ENCODE data around the gene CTDNEP1. TPM values are rescaled to one million over a fixed set of nuclear protein-coding genes. Genes with fewer than 3 reads are reported as not detected.

Gene CTDNEP1
- total RNA-seq, 1 experiment from 2014 or later, result 132 TPM

DNA sequence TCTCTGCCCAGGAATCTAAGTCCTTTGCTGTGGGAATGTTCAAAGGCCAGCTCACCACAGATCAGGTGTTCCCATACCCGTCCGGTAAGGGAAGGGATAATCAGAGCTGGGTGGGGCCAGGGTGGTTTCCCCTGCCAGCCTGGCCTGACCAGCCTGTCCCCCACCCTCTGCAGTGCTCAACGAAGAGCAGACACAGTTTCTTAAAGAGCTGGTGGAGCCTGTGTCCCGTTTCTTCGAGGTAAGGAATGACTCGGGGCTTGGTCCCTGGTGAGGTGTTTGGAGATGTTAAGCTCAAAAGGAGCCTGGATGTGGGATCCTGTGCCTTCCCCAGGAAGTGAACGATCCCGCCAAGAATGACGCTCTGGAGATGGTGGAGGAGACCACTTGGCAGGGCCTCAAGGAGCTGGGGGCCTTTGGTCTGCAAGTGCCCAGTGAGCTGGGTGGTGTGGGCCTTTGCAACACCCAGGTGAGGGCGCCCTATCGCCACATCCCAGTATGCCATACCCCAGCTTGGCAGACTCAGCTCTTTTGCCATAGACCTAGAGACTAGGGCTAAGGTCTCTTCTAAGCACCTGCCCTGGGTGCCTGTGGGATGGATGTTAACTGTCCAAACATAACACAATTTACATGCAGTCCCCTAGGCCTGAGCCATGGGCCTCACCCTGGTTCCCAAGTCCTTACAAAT is 30.8 kb downstream of the CTDNEP1 start:
- peak overlapping the region; percentile 73 to 78 for H3K4me3 ChIP-seq (ENCODE audit: low read depth in 2 of 2, low read length in 2 of 2)
- H3K27ac ChIP-seq (ENCODE audit: low read length), result peak overlapping the region; percentile 95
- BruUV-seq (replicated peaks), result no TSS peak
- ChIA-PET POLR2A (interaction anchor here (0.6 kb wide), 1 partner anchor 37 kb away, joined by 3 read pairs; no protein-coding TSS in a partner anchor), CTCF (interaction anchor here (0.5 to 1.2 kb wide), 4 partner anchors 16 to 175 kb away, joined by 3 to 4 read pairs (median 4); no protein-coding TSS in a partner anchor)
- in situ Hi-C loops (cut with HindIII; ENCODE audit: low pct_unique_long_range_greater_than_20kb, low sequenced_read_pairs) (no loop called here), intact Hi-C loops (cut with micrococcal nuclease; ENCODE audit: unreplicated experiment) (no loop called here)
- ATAC-seq (peak; percentile 47), DNase-seq (ENCODE audit: low read depth, low spot score) (no peak)
- peaks cover 5% of the 10 kb centered on the region; the same call in 1 of the 2 replicates for H3K36me3 ChIP-seq (ENCODE audit: control insufficient read depth, insufficient read depth, low read length)
- TF ChIP-seq REST (IDR thresholded peaks at IDR 0.05; ENCODE audit: insufficient read depth in 1 of 2, low read depth in 2 of 2, low read length in 1 of 2) (no peak), POLR2AphosphoS5 (IDR thresholded peaks at IDR 0.05; ENCODE audit: low read depth, low read length) (peak; percentile 79), TCF7L2 (IDR thresholded peaks at IDR 0.05; ENCODE audit: low read depth, low read length) (no peak; the same call in 1 of the 2 replicates), CTCF (IDR thresholded peaks at IDR 0.05) (peak; percentile 83; the same call in 1 of the 2 replicates)
- H3K4me1 ChIP-seq (ENCODE audit: control insufficient read depth, insufficient read depth, low read length), result peaks cover 65% of the 10 kb centered on the region
- H3K27me3 ChIP-seq (ENCODE audit: control insufficient read depth, insufficient read depth, low read length), result no peaks in the 10 kb centered on the region
- no peaks in the 10 kb centered on the region for H3K9me3 ChIP-seq (ENCODE audit: control insufficient read depth, insufficient read depth, low read depth, low read length)

DNA sequence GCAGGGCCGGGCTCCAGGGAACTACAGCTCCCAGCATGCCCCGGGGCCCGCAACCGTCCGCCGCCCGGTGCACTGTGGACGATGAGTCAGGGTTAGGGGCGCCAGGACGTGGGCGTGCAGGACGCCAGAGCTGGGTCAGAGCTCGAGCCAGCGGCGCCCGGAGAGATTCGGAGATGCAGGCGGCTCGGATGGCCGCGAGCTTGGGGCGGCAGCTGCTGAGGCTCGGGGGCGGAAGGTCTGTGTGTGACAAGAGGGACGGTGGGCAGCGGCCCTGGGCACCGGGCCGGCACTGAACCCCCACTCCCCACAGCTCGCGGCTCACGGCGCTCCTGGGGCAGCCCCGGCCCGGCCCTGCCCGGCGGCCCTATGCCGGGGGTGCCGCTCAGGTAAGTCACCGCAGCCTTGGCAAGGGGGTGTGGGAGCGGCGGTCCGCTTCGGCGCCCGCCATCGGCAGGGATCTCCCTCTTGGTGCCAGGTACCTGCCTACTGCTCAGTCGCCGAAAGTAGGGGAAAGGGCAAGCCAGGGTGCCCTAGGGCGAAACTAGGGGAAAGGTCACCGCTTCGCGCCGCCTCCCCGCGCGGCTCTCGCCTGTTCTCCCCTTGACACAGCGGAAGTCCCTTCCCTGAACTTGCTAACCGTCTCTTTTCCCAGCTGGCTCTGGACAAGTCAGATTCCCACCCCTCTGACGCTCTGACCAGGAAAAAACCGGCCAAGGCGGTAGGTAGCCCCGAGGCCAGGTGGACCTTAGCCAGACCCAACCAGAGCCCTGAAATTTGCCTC is 31.5 kb downstream of the CTDNEP1 start, which contains the start of the genes ACADVL and DLG4:
ACADVL (plus strand) TSS at position 127 of the 781 bp plus-strand sequence; CDS start at position 174, 47 bp downstream.
DLG4 (minus strand) TSS at position 25 of the 781 bp plus-strand sequence.
- Histone ChIP-seq H3K4me3 (ENCODE audit: low read depth in 2 of 2, low read length in 2 of 2) (peak within 1 kb of the TSS; percentile 73 to 78), H3K4me1 (ENCODE audit: control insufficient read depth, insufficient read depth, low read length) (peaks cover 57% of the 10 kb centered on the region), H3K9me3 (ENCODE audit: control insufficient read depth, insufficient read depth, low read depth, low read length) (no peaks in the 10 kb centered on the region), H3K36me3 (ENCODE audit: control insufficient read depth, insufficient read depth, low read length) (peaks cover 5% of the 10 kb centered on the region; the same call in 1 of the 2 replicates), H3K27ac (ENCODE audit: low read length) (peak within 1 kb of the TSS; percentile 95), H3K27me3 (ENCODE audit: control insufficient read depth, insufficient read depth, low read length) (no peaks in the 10 kb centered on the region)
- intact Hi-C loops (cut with micrococcal nuclease; ENCODE audit: unreplicated experiment), result no loop called here
- DNase-seq (ENCODE audit: low read depth, low spot score) (no peak), ATAC-seq (peak; percentile 73)
- CTCF ChIA-PET, result interaction anchor here (0.6 to 1.2 kb wide), 3 partner anchors 77 to 174 kb away, joined by 3 to 4 read pairs (median 4); no protein-coding TSS in a partner anchor
- peak; percentile 70; the same call in 1 of the 2 replicates for TF ChIP-seq SIN3A (IDR thresholded peaks at IDR 0.05; ENCODE audit: borderline replicate concordance, insufficient read depth, low read depth, low read length)
- TF ChIP-seq TCF7L2 (IDR thresholded peaks at IDR 0.05; ENCODE audit: low read depth, low read length), result no peak
- POLR2A ChIA-PET, result interaction anchor here (0.6 kb wide), 2 partner anchors 36 to 102 kb away, joined by 3 read pairs; no protein-coding TSS in a partner anchor
- no TSS peak for BruUV-seq (replicated peaks)
- in situ Hi-C loops (cut with HindIII; ENCODE audit: low pct_unique_long_range_greater_than_20kb, low sequenced_read_pairs), result no loop called here
